ENCODE measurements around the gene FAM120AOS. TPM values are rescaled to one million over a fixed set of nuclear protein-coding genes. Genes with fewer than 3 reads are reported as not detected.

FAM120AOS gene
- total RNA-seq, 1 experiment from 2014 or later: 36.0 TPM

DNA sequence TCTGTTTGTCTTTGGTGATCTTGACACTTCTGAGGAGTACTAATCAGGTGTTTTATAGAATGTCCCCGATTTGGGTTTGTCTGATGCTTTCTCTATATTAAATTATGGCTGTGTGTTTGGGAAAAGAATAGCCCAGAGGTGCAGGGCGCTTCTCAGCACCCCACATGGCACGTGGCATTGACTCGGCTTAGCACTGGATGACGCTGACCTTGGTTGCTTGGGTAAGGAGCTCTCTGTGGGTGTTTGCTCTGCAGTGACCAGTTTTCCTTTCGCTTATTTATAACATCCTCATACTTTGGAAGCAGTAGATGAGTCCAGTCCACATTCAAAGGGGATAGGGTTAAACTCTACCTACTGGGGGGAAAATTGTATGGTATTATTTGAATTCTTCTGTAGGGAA, 12.5 kb upstream of the FAM120AOS start:
- no peak for DNase-seq (ENCODE audit: low read depth, low spot score)

DNA sequence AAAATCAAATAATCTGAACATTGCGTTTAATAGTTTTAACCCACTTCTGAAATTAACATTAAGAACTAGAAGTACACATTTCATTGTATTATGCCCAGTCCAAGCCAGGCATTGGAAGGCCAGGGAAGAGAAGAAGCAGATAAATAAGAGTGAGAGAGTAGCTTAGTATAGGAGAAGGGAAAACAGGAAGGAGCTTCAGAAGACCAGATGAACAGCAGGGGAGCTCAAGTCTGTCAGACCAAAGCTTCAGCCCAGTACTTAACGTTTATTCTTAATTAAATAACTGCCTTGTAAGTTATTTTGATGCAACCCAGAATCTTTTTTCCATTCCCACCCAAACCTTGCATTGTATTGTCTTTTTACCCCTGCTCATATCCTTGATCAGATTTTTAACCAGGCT, 11.5 kb upstream of the FAM120AOS start:
- no peak for ATAC-seq

More for the DNA sequence above, 12.5 kb upstream of the FAM120AOS start:
- Histone ChIP-seq H3K4me1 (ENCODE audit: control insufficient read depth, insufficient read depth, low read length) (peaks cover 42% of the 10 kb centered on the region), H3K27ac (ENCODE audit: low read length) (no peak overlapping the region), H3K4me3 (ENCODE audit: low read depth in 2 of 2, low read length in 2 of 2) (no peak overlapping the region), H3K27me3 (ENCODE audit: control insufficient read depth, insufficient read depth, low read length) (no peaks in the 10 kb centered on the region), H3K9me3 (ENCODE audit: control insufficient read depth, insufficient read depth, low read depth, low read length) (no peaks in the 10 kb centered on the region), H3K36me3 (ENCODE audit: control insufficient read depth, insufficient read depth, low read length) (no peaks in the 10 kb centered on the region; the same call in 1 of the 2 replicates)
- POLR2A ChIA-PET: interaction anchor here (1.6 kb wide), 1 partner anchor 12 kb away, joined by 5 read pairs; the partner anchor contains the start of gene FAM120AOS
- peak; percentile 69 for ATAC-seq
- BruUV-seq (replicated peaks): no TSS peak
- in situ Hi-C loops (cut with HindIII; ENCODE audit: low pct_unique_long_range_greater_than_20kb, low sequenced_read_pairs) (no loop called here), intact Hi-C loops (cut with micrococcal nuclease; ENCODE audit: unreplicated experiment) (no loop called here)
- TF ChIP-seq SIN3A (IDR thresholded peaks at IDR 0.05; ENCODE audit: borderline replicate concordance, insufficient read depth, low read depth, low read length) (no peak), POLR2AphosphoS5 (IDR thresholded peaks at IDR 0.05; ENCODE audit: low read depth, low read length) (no peak), TCF7L2 (IDR thresholded peaks at IDR 0.05; ENCODE audit: low read depth, low read length) (no peak)
- TF ChIP-seq, protein P1, sequence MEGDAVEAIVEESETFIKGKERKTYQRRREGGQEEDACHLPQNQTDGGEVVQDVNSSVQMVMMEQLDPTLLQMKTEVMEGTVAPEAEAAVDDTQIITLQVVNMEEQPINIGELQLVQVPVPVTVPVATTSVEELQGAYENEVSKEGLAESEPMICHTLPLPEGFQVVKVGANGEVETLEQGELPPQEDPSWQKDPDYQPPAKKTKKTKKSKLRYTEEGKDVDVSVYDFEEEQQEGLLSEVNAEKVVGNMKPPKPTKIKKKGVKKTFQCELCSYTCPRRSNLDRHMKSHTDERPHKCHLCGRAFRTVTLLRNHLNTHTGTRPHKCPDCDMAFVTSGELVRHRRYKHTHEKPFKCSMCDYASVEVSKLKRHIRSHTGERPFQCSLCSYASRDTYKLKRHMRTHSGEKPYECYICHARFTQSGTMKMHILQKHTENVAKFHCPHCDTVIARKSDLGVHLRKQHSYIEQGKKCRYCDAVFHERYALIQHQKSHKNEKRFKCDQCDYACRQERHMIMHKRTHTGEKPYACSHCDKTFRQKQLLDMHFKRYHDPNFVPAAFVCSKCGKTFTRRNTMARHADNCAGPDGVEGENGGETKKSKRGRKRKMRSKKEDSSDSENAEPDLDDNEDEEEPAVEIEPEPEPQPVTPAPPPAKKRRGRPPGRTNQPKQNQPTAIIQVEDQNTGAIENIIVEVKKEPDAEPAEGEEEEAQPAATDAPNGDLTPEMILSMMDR (IDR thresholded peaks at IDR 0.05): no peak
- TF ChIP-seq, protein P2, sequence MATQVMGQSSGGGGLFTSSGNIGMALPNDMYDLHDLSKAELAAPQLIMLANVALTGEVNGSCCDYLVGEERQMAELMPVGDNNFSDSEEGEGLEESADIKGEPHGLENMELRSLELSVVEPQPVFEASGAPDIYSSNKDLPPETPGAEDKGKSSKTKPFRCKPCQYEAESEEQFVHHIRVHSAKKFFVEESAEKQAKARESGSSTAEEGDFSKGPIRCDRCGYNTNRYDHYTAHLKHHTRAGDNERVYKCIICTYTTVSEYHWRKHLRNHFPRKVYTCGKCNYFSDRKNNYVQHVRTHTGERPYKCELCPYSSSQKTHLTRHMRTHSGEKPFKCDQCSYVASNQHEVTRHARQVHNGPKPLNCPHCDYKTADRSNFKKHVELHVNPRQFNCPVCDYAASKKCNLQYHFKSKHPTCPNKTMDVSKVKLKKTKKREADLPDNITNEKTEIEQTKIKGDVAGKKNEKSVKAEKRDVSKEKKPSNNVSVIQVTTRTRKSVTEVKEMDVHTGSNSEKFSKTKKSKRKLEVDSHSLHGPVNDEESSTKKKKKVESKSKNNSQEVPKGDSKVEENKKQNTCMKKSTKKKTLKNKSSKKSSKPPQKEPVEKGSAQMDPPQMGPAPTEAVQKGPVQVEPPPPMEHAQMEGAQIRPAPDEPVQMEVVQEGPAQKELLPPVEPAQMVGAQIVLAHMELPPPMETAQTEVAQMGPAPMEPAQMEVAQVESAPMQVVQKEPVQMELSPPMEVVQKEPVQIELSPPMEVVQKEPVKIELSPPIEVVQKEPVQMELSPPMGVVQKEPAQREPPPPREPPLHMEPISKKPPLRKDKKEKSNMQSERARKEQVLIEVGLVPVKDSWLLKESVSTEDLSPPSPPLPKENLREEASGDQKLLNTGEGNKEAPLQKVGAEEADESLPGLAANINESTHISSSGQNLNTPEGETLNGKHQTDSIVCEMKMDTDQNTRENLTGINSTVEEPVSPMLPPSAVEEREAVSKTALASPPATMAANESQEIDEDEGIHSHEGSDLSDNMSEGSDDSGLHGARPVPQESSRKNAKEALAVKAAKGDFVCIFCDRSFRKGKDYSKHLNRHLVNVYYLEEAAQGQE (IDR thresholded peaks at IDR 0.05; ENCODE audit: insufficient read depth in 1 of 2, low read depth in 2 of 2, low read length in 1 of 2): no peak
- CTCF ChIA-PET: no interaction called here

More for the DNA sequence above, 11.5 kb upstream of the FAM120AOS start:
- intact Hi-C loops (cut with micrococcal nuclease; ENCODE audit: unreplicated experiment) (no loop called here), in situ Hi-C loops (cut with HindIII; ENCODE audit: low pct_unique_long_range_greater_than_20kb, low sequenced_read_pairs) (no loop called here)
- no peaks in the 10 kb centered on the region for H3K9me3 ChIP-seq (ENCODE audit: control insufficient read depth, insufficient read depth, low read depth, low read length)
- no TSS peak for BruUV-seq (replicated peaks)
- no peak for DNase-seq (ENCODE audit: low read depth, low spot score)
- peaks cover 42% of the 10 kb centered on the region for H3K4me1 ChIP-seq (ENCODE audit: control insufficient read depth, insufficient read depth, low read length)
- ChIA-PET CTCF (interaction anchor here (0.6 kb wide), 1 partner anchor 80 kb away, joined by 15 read pairs; no protein-coding TSS in a partner anchor), POLR2A (interaction anchor here (1.6 kb wide), 1 partner anchor 11 kb away, joined by 5 read pairs; the partner anchor contains the start of gene FAM120AOS)
- no peak overlapping the region for H3K27ac ChIP-seq (ENCODE audit: low read length)
- TF ChIP-seq, protein P2 (IDR thresholded peaks at IDR 0.05; ENCODE audit: insufficient read depth in 1 of 2, low read depth in 2 of 2, low read length in 1 of 2): no peak
- TF ChIP-seq SIN3A (IDR thresholded peaks at IDR 0.05; ENCODE audit: borderline replicate concordance, insufficient read depth, low read depth, low read length) (no peak), TCF7L2 (IDR thresholded peaks at IDR 0.05; ENCODE audit: low read depth, low read length) (no peak), POLR2AphosphoS5 (IDR thresholded peaks at IDR 0.05; ENCODE audit: low read depth, low read length) (no peak)
- TF ChIP-seq, protein P1 (IDR thresholded peaks at IDR 0.05): no peak
- H3K27me3 ChIP-seq (ENCODE audit: control insufficient read depth, insufficient read depth, low read length): no peaks in the 10 kb centered on the region
- no peaks in the 10 kb centered on the region; the same call in 1 of the 2 replicates for H3K36me3 ChIP-seq (ENCODE audit: control insufficient read depth, insufficient read depth, low read length)
- H3K4me3 ChIP-seq (ENCODE audit: low read depth in 2 of 2, low read length in 2 of 2): no peak overlapping the region
